ENCODE results near the gene SEC22C. TPM values are rescaled to one million over a fixed set of nuclear protein-coding genes. Genes with fewer than 3 reads are reported as not detected.
A peak's percentile ranks its signal among the peaks of the same experiment; 100 is the strongest.

The SEC22C gene
- total and polyA plus RNA-seq, 2 of the 13 experiments (the other 11 are each of a cell fraction or from before 2014, with no cell fraction given), result 20.0 to 40.0 TPM

- POLR2A ChIA-PET, result interaction anchor here (1.2 to 2.7 kb wide), 4 partner anchors 12 to 215 kb away, joined by 4 to 76 read pairs (median 12); partner anchors contain the start of genes HIGD1A and NKTR
- no peak for FAIRE-seq
- Histone ChIP-seq H3K79me2 (ENCODE audit: insufficient read depth, low read length) (peaks cover 22% of the 10 kb centered on the region), H3K27me3 (ENCODE audit: control insufficient read depth in 1 of 2, insufficient read depth in 2 of 2, low read length in 2 of 2) (no peaks in the 10 kb centered on the region; a peak in 1 of 5 replicates), H3K27ac (ENCODE audit: extremely low read length, insufficient read depth, low read length) (peak overlapping the region; percentile 67), H3K4me3 (replicated peaks in 1 of 3; ENCODE audit: insufficient read depth in 1 of 3, low read depth in 2 of 3, low read length in 3 of 3) (peak overlapping the region; percentile 54 to 85 (median 58)), H2AFZ (ENCODE audit: low read length) (peak overlapping the region; percentile 31), H3K4me2 (ENCODE audit: low read depth, low read length) (peak overlapping the region; percentile 87), H3K9me3 (ENCODE audit: low read length) (no peaks in the 10 kb centered on the region), H4K20me1 (ENCODE audit: insufficient read depth, low read length) (no peaks in the 10 kb centered on the region), H3K9ac (ENCODE audit: insufficient read depth, low read depth, low read length) (peak overlapping the region; percentile 63), H3K36me3 (replicated peaks in 1 of 2; ENCODE audit: control insufficient read depth in 1 of 2, insufficient read depth in 2 of 2, low read length in 2 of 2) (peaks cover 0 to 12% of the 10 kb centered on the region in 2 experiments; a peak in 3 of 5 replicates), H3K4me1 (ENCODE audit: insufficient read depth, low read length) (peaks cover 35% of the 10 kb centered on the region)
- TSS peak; percentile 76 for BruUV-seq (replicated peaks)
- intact Hi-C loops (cut with micrococcal nuclease; ENCODE audit: unreplicated experiment), result loop anchor here (1.0 kb wide), 1 partner anchor 7 kb away; no protein-coding TSS in a partner anchor
- CTCF ChIA-PET (ENCODE audit: low intra/inter-chr PET ratio, low total read pairs), result no interaction called here
- TF ChIP-seq HMGXB3 (CRISPR knock-in tag; IDR thresholded peaks at IDR 0.05; ENCODE audit: borderline replicate concordance), result no peak
- no peak for TF ChIP-seq RFXAP (CRISPR knock-in tag; IDR thresholded peaks at IDR 0.05; ENCODE audit: borderline replicate concordance)
- no peak for TF ChIP-seq ATF7-NPFF (CRISPR knock-in tag; IDR thresholded peaks at IDR 0.05; ENCODE audit: low read depth)
- peak; percentile 56; the same call in 1 of the 2 replicates for TF ChIP-seq NFIB (CRISPR knock-in tag; IDR thresholded peaks at IDR 0.05; ENCODE audit: borderline replicate concordance)
- TF ChIP-seq TBX2 (CRISPR knock-in tag; IDR thresholded peaks at IDR 0.05; ENCODE audit: borderline replicate concordance), result no peak
- no peak for TF ChIP-seq NFRKB (IDR thresholded peaks at IDR 0.05)
- ATAC-seq, result no peak
- 96% methylated on average over 19 of the region's 20 CpGs for WGBS (ENCODE audit: low lambda C conversion rate)
- DNase-seq (ENCODE audit: low spot score), result no peak
- in situ Hi-C loops (cut with HindIII; ENCODE audit: extremely low pct_ligation_motif_present, low pct_unique_long_range_greater_than_20kb), result no loop called here
Observed at GRCh38 chr3:42589382-42590109, 7.8 kb upstream of the SEC22C start.

Data from HepG2 (cell line).